Right atrium auricular region (tissue), 2 donors: ENCODE data around the gene DMXL1. TPM values are rescaled to one million over a fixed set of nuclear protein-coding genes. Genes with fewer than 3 reads are reported as not detected.

Experiments
- DNase-seq: peaks from one replicate; pipeline ENCODE4 v3.0.0-alpha.2; 2019; ENCODE audit warnings: low spot score
- H3K27ac ChIP-seq, 2 donors: fragments of 200-600 bp; sonication (generic); 1 replicate in 1 of 2; 2 replicates in 1 of 2; pipeline ENCODE4 v1.5.1; 2016 to 2019
- H3K27me3 ChIP-seq, 2 donors: fragments of 200-600 bp; sonication (generic); one replicate each; pipeline versions ENCODE4 v1.5.1 to v1.6.0; 2017 to 2019
- H3K36me3 ChIP-seq: fragments of 200-600 bp; sonication (generic); one replicate; pipeline ENCODE4 v1.5.1; 2016
- H3K4me1 ChIP-seq, 2 donors: fragments of 200-600 bp; sonication (generic); one replicate each; pipeline versions ENCODE4 v1.5.1 to v1.6.0; 2017 to 2019
- H3K4me3 ChIP-seq, 2 donors: fragments of 200-600 bp; sonication (generic); 1 replicate in 1 of 2; 2 replicates in 1 of 2; pipeline ENCODE4 v1.5.1; 2017 to 2019; ENCODE audit warnings: mild to moderate bottlenecking in 1 of 2, moderate library complexity in 1 of 2
- H3K9me3 ChIP-seq, 2 donors: fragments of 200-600 bp; sonication (generic); one replicate each; pipeline ENCODE4 v1.5.1; 2019
- CTCF ChIP-seq, 2 donors: fragments of 200-600 bp; sonication (generic); IDR thresholded peaks; one replicate each; pipeline ENCODE4 v1.5.1; 2019; ENCODE audit warnings: antibody characterized with exemption in 2 of 2
- total RNA-seq, 2 donors: library from RNA; depleted of rRNA; stranded (reverse); fragments of >200 nt; gene quantifications; one replicate each; pipeline ENCODE4 v1.1.0, GENCODE V29; 2016

Gene DMXL1
- total RNA-seq, 2 donors from 2014 or later, result 29.4 to 40.5 TPM

GRCh38 chr5:119207105-119207504 lies 136.2 kb downstream of the DMXL1 start:
- no peak for DNase-seq
- H3K27ac ChIP-seq, result no peak overlapping the region
- H3K36me3 ChIP-seq, result peaks cover 15% of the 10 kb centered on the region
- H3K9me3 ChIP-seq, result no peaks in the 10 kb centered on the region
- no peak for TF ChIP-seq CTCF (IDR thresholded peaks at IDR 0.05)
- no peak overlapping the region for H3K4me3 ChIP-seq
- H3K27me3 ChIP-seq, result no peaks in the 10 kb centered on the region
- no peaks in the 10 kb centered on the region for H3K4me1 ChIP-seq

- no peak for DNase-seq
- TF ChIP-seq CTCF (IDR thresholded peaks at IDR 0.05), result no peak
- no peak overlapping the region for H3K4me3 ChIP-seq
- H3K9me3 ChIP-seq, result no peaks in the 10 kb centered on the region
- H3K27ac ChIP-seq, result no peak overlapping the region
- H3K27me3 ChIP-seq, result no peaks in the 10 kb centered on the region
- H3K4me1 ChIP-seq, result no peaks in the 10 kb centered on the region
- H3K36me3 ChIP-seq, result peaks cover 6% of the 10 kb centered on the region
Measured at GRCh38 chr5:119212026-119212425, 141.1 kb downstream of the DMXL1 start.

GRCh38 chr5:119212676-119213075 lies 141.8 kb downstream of the DMXL1 start:
- no peak for DNase-seq
- no peaks in the 10 kb centered on the region for H3K4me1 ChIP-seq
- H3K9me3 ChIP-seq, result no peaks in the 10 kb centered on the region
- peaks cover 6% of the 10 kb centered on the region for H3K36me3 ChIP-seq
- H3K27me3 ChIP-seq, result no peaks in the 10 kb centered on the region
- no peak for TF ChIP-seq CTCF (IDR thresholded peaks at IDR 0.05)
- H3K4me3 ChIP-seq, result no peak overlapping the region
- no peak overlapping the region for H3K27ac ChIP-seq

- no peaks in the 10 kb centered on the region for H3K9me3 ChIP-seq
- H3K27ac ChIP-seq, result no peak overlapping the region
- no peak overlapping the region for H3K4me3 ChIP-seq
- DNase-seq, result no peak
- peaks cover 19% of the 10 kb centered on the region for H3K36me3 ChIP-seq
- no peaks in the 10 kb centered on the region for H3K27me3 ChIP-seq
- H3K4me1 ChIP-seq, result no peaks in the 10 kb centered on the region
- TF ChIP-seq CTCF (IDR thresholded peaks at IDR 0.05), result no peak
Measured at GRCh38 chr5:119217183-119217582, 146.3 kb downstream of the DMXL1 start.

- no peak for TF ChIP-seq CTCF (IDR thresholded peaks at IDR 0.05)
- peaks cover 19% of the 10 kb centered on the region for H3K36me3 ChIP-seq
- no peaks in the 10 kb centered on the region for H3K27me3 ChIP-seq
Measured at GRCh38 chr5:119218830-119219782, 148.2 kb downstream of the DMXL1 start.

More at GRCh38 chr5:119218830-119219782, 148.2 kb downstream of the DMXL1 start:
- Histone ChIP-seq H3K27ac (no peak overlapping the region), H3K9me3 (no peaks in the 10 kb centered on the region), H3K4me1 (no peaks in the 10 kb centered on the region), H3K4me3 (no peak overlapping the region)
- no peak for DNase-seq
